IPS-18c (cell line): ENCODE measurements around the gene ABCC11.
A peak's percentile ranks its signal among the peaks of the same experiment; 100 is the strongest.
"Not testable (repeated sequence)": the region's sequence is repeated elsewhere in the genome, so short reads cannot be mapped to it uniquely, and the experiment has no call there.

Source experiments
- H3K4me3 ChIP-seq: 2 replicates; pipeline ENCODE4 v1.7.0; 2013; ENCODE audit warnings: low read depth, mild to moderate bottlenecking, low read length, moderate library complexity; ENCODE audit not compliant: insufficient read depth
- H3K9me3 ChIP-seq: one replicate; pipeline ENCODE4 v1.6.1; 2013; ENCODE audit warnings: mild to moderate bottlenecking, low read length, moderate library complexity; ENCODE audit not compliant: control insufficient read depth, insufficient read depth

Gene ABCC11

DNA sequence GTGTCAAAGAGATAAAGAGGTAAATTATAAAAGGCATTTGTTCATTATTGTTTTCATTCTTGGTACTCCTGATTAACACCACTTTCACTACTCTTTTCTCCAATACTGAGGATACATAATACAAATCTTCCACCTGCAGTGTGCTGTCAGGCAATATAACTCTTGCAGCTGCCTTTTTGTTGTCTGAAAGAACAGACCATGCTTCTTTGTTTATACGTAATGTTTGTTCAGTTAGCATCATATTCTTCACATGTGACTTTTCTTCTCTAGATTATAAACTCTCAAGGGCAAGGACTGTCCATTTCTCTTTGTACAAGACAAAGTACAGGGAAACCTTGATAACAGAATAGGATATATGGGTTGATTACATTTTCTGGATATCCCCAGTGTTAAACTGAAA, 14.2 kb upstream of the ABCC11 start:
- no peaks in the 10 kb centered on the region for H3K9me3 ChIP-seq
- H3K4me3 ChIP-seq: no peak overlapping the region

DNA sequence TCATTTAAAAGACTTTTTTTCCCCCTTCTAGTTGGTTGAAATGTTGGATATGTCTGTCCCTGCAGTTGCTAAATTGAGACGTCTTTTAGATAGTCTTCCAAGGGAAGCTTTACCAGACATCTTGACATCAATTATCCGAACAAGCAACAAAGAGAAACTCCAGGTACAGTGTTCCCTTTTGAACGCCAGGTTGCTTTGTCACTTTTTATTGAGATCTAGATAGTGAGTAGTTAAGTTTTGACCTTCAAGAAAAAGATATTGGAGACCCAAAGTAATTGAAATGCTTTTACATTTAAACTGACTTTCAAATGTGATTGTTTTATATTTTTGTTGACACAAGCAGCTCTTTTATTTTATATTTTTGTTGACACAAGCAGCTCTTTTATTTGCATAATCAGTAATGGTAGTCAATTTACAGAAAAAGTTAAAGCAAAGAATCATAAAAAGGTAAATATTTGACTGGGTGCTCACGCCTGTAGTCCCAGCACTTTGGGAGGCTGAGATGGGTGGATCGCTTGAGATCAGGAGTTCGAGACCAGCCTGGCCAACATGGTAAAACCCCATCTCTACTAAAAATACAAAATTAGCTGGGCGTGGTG, 9.3 kb upstream of the ABCC11 start:
- Histone ChIP-seq H3K9me3 (no peaks in the 10 kb centered on the region), H3K4me3 (no peak overlapping the region)

- H3K9me3 ChIP-seq: no peaks in the 10 kb centered on the region
Observed at GRCh38 chr16:48252013-48252412, 4.7 kb upstream of the ABCC11 start.

GRCh38 chr16:48250520-48251278, 3.4 kb upstream of the ABCC11 start:
- no peaks in the 10 kb centered on the region for H3K9me3 ChIP-seq
- no peak overlapping the region for H3K4me3 ChIP-seq

More at GRCh38 chr16:48252013-48252412, 4.7 kb upstream of the ABCC11 start:
- H3K4me3 ChIP-seq: no peak overlapping the region

DNA sequence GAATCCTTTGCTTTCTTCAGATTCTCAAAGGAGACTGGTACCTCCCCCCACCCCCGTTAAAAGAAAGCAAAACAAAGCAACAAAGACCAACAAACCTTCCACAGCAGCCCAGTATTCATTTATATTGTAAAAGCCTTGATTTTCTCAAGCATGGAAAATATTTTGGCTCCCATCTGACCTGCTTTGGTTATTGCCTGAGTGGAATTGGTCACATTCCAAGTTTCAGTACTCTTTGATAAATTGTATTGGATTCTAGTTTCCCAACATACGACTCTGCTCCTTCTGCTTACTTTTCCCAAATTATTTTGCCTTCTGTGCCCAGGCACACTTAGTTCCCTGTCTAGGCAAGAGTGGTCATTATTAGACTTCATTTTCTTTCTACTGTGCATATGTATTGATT, 1.3 kb downstream of the ABCC11 start:
- H3K4me3 ChIP-seq: no peak overlapping the region

DNA sequence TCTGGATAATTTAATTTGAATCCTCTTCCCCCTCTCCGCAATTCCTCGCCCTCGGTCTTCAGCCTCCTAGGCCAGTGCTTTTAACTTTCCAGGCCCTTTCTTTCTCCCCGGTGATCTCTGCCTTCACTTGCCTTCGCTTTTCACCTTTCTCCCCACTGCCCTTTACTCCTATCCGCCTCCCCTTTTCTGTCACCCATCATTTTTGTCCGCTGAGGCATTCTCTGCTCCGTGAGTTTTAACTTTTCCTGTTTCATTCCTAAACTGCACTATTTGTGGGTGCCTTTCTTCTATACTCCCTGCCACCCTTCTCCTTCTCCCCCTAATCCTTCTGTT, 2.5 kb downstream of the ABCC11 start:
- peak overlapping the region; percentile 81 for H3K4me3 ChIP-seq
- no peaks in the 10 kb centered on the region for H3K9me3 ChIP-seq

More for the DNA sequence above, 1.3 kb downstream of the ABCC11 start:
- H3K9me3 ChIP-seq: no peaks in the 10 kb centered on the region

GRCh38 chr16:48244080-48244862, 3.1 kb downstream of the ABCC11 start, which contains the start of gene LONP2:
Gene LONP2, plus strand, starts transcription at chr16:48244300. Its CDS starts 89 bp downstream, at chr16:48244389.
- Histone ChIP-seq H3K9me3 (no peaks in the 10 kb centered on the region), H3K4me3 (peak within 1 kb of the TSS; percentile 81)

DNA sequence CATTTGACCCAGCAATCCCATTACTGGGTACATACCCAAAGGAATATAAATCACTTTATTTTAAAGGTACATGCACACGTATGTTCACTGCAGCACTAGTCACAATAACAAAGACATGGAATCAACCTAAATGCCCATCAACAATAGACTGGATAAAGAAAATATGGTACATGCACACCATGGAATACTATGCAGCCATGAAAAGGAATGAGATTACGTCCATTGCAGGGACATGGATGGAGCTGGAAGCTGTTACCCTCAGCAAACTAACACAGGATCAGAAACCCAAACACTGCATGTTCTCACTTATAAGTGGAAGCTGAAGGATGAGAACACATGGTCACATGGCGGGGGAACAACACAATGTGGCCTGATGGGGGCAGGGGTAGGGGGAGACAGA, 7.2 kb downstream of the ABCC11 start:
- not testable (repeated sequence) for H3K9me3 ChIP-seq, H3K4me3 ChIP-seq

- Histone ChIP-seq H3K9me3 (peaks cover 3% of the 10 kb centered on the region), H3K4me3 (no peak overlapping the region)
Observed at GRCh38 chr16:48236286-48236685, 11.1 kb downstream of the ABCC11 start.

DNA sequence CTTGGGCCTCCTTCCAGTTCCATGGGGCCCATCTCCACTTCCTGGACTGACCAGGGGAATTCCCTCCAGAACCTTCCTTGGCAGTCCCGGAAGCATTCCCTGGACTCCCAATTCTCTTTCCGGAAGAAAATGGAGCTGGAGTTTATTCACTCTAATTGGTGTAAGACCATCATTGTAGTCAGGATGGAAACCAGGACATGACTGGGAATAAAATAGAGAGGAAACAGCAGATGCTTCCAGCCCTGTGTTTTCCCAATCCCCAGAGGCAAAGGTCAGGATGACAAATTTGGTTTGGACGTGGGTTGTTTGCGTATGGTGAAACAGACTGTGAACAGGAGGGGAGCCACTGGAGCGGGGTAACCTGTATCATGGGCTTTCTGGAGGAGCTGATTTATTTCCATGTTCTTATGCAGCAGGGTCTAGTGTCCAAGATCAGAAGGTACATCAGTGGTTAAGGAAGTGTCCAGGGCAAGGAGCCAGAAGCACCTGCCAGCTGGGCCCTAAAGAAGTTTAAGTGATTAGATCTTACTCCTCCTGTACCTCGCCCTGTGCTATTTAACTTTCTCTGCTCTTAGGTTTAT, 11.7 kb downstream of the ABCC11 start:
- no peak overlapping the region for H3K4me3 ChIP-seq
- H3K9me3 ChIP-seq: peaks cover 3% of the 10 kb centered on the region

- peaks cover 3% of the 10 kb centered on the region for H3K9me3 ChIP-seq
- no peak overlapping the region for H3K4me3 ChIP-seq
Observed at GRCh38 chr16:48235058-48235555, 12.2 kb downstream of the ABCC11 start.

DNA sequence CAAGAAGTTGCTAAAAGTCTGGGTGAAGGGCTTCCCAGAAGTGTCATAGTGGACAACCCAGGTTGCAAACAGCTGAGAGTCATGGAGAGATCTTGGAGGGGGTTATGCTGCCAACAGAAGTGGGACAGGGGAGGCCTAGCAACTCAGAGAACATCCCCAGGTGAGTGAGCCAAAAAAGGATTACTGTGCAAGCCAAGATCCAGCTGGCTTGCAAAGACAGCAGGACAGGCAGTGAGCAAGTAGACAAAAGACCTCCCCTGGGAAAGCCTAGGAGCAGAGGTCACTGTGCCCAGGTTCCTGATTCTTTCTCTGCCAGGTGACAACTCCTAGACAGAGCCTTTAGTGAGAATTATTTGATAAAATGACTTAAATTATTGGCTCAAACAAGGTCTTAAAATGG, 12.7 kb downstream of the ABCC11 start:
- H3K9me3 ChIP-seq: peaks cover 3% of the 10 kb centered on the region
- no peak overlapping the region for H3K4me3 ChIP-seq

GRCh38 chr16:48232493-48233040, 14.8 kb downstream of the ABCC11 start:
- no peak overlapping the region for H3K4me3 ChIP-seq

GRCh38 chr16:48231727-48232492, 15.4 kb downstream of the ABCC11 start:
- no peak overlapping the region for H3K4me3 ChIP-seq
- H3K9me3 ChIP-seq: peaks cover 3% of the 10 kb centered on the region

More at GRCh38 chr16:48232493-48233040, 14.8 kb downstream of the ABCC11 start:
- H3K9me3 ChIP-seq: peaks cover 3% of the 10 kb centered on the region

DNA sequence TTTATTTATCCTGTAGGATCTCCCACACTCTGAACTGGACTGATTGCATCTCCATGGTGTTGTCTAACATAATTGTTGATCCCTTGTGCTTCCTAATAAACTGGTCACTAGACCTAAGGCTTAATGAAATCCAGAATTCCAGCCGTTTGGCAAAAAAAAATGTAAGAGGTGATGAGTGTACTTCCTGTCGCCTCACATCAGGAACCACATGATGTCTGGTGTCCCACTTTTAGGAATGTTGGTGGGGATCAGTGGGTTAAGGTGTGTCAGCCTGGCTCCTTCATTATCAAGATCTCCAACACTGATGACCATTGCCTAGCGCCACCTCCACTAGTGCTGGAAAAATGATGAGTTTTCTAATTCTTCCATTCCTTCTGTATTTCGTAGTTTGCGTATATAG, 21.9 kb downstream of the ABCC11 start:
- Histone ChIP-seq H3K9me3 (no peaks in the 10 kb centered on the region), H3K4me3 (no peak overlapping the region)

- Histone ChIP-seq H3K4me3 (no peak overlapping the region), H3K9me3 (no peaks in the 10 kb centered on the region)
Observed at GRCh38 chr16:48223490-48223889, 23.8 kb downstream of the ABCC11 start.

- H3K4me3 ChIP-seq: no peak overlapping the region
- H3K9me3 ChIP-seq: no peaks in the 10 kb centered on the region
Observed at GRCh38 chr16:48220891-48221290, 26.4 kb downstream of the ABCC11 start.
